ENCODE data around the gene IPO9.
"Not testable (repeated sequence)": the region's sequence is repeated elsewhere in the genome, so short reads cannot be mapped to it uniquely, and the experiment has no call there.

IPO9 gene

GRCh38 chr1:201810466-201811216 lies 18.3 kb upstream of the IPO9 start:
- no peak for DNase-seq

GRCh38 chr1:201813226-201813625 lies 15.7 kb upstream of the IPO9 start:
- DNase-seq, result no peak

- DNase-seq, result no peak
These were observed 12.6 kb upstream of the IPO9 start for GRCh38 chr1:201816309-201816854.

- no peak for DNase-seq
These were observed 9.8 kb upstream of the IPO9 start for GRCh38 chr1:201818971-201819750.

- DNase-seq, result no peak
These were observed 8.5 kb upstream of the IPO9 start for GRCh38 chr1:201820413-201820812.

- DNase-seq, result no peak
These were observed 3.7 kb upstream of the IPO9 start for GRCh38 chr1:201825245-201825644.

- no peak for DNase-seq
These were observed 2.1 kb upstream of the IPO9 start for GRCh38 chr1:201826830-201827229.

- DNase-seq, result no peak
These were observed 1.4 kb upstream of the IPO9 start for GRCh38 chr1:201827321-201828216.

- no peak for DNase-seq
These were observed 639 bp upstream of the IPO9 start for GRCh38 chr1:201828217-201828819.

GRCh38 chr1:201831371-201831770 lies 2.4 kb downstream of the IPO9 start:
- DNase-seq, result no peak

- DNase-seq, result no peak
These were observed 5.7 kb downstream of the IPO9 start for GRCh38 chr1:201834621-201835020.

- no peak for DNase-seq
These were observed 9.4 kb downstream of the IPO9 start for GRCh38 chr1:201838381-201838780.

GRCh38 chr1:201839089-201839488 lies 10.1 kb downstream of the IPO9 start:
- DNase-seq, result not testable (repeated sequence)

GRCh38 chr1:201840055-201840454 lies 11.1 kb downstream of the IPO9 start:
- DNase-seq, result no peak

- DNase-seq, result no peak
These were observed 11.5 kb downstream of the IPO9 start for GRCh38 chr1:201840490-201840889.

GRCh38 chr1:201841265-201841912 lies 12.4 kb downstream of the IPO9 start:
- DNase-seq, result no peak

GRCh38 chr1:201842472-201843027 lies 13.6 kb downstream of the IPO9 start:
- DNase-seq, result no peak

- DNase-seq, result no peak
These were observed 16.6 kb downstream of the IPO9 start for GRCh38 chr1:201845331-201846083.

- no peak for DNase-seq
These were observed 18.2 kb downstream of the IPO9 start for GRCh38 chr1:201847150-201847549.

- DNase-seq, result no peak
These were observed 19.3 kb downstream of the IPO9 start for GRCh38 chr1:201848230-201848629.
